ENCODE measurements around the gene HSPE1. TPM values are rescaled to one million over a fixed set of nuclear protein-coding genes. Genes with fewer than 3 reads are reported as not detected.
"Not testable (repeated sequence)": the region's sequence is repeated elsewhere in the genome, so short reads cannot be mapped to it uniquely, and the experiment has no call there.

Gene HSPE1
- total and polyA plus RNA-seq, 2 donors (not counting 3 experiments of a cell fraction or from before 2014, with no cell fraction given), result 59.8 to 145 TPM

- Histone ChIP-seq H3K4me2 (ENCODE audit: insufficient read depth, low read length) (no peak overlapping the region), H2AFZ (ENCODE audit: low read depth, low read length) (no peak overlapping the region), H3K36me3 (ENCODE audit: control insufficient read depth in 2 of 2, extremely low read depth in 1 of 2, insufficient read depth in 2 of 2, low read length in 2 of 2) (no peaks in the 10 kb centered on the region), H3K79me2 (ENCODE audit: control insufficient read depth, insufficient read depth, low read length) (peaks cover 17% of the 10 kb centered on the region), H3K9me1 (replicated peaks; ENCODE audit: control insufficient read depth, extremely low read depth, insufficient read depth, low read length) (no peaks in the 10 kb centered on the region), H3K9me3 (replicated peaks; ENCODE audit: control insufficient read depth, insufficient read depth, low read length) (no peaks in the 10 kb centered on the region), H4K20me1 (replicated peaks; ENCODE audit: control insufficient read depth, extremely low read depth, insufficient read depth, low read length) (peaks cover 2% of the 10 kb centered on the region), H3K4me3 (replicated peaks in 1 of 3; ENCODE audit: insufficient read depth in 1 of 3, low read depth in 1 of 3, low read length in 3 of 3) (no peak overlapping the region), H3K4me1 (ENCODE audit: control insufficient read depth, extremely low read depth, insufficient read depth, low read length) (peaks cover 18% of the 10 kb centered on the region), H3K27ac (ENCODE audit: insufficient read depth, low read depth, low read length) (no peak overlapping the region), H3K9ac (replicated peaks; ENCODE audit: extremely low read depth, insufficient read depth, low read length) (no peak overlapping the region), H3K27me3 (ENCODE audit: control insufficient read depth in 2 of 2, insufficient read depth in 2 of 2, low read length in 2 of 2) (no peaks in the 10 kb centered on the region)
- dilution Hi-C loops (cut with MboI; ENCODE audit: extremely low pct_ligation_motif_present, low sequenced_read_pairs), result no loop called here
- intact Hi-C loops (cut with micrococcal nuclease), result no loop called here
- ChIA-PET POLR2A (no interaction called here), CTCF (interaction anchor here (0.8 to 1.0 kb wide), 2 partner anchors 13 to 15 kb away, joined by 3 read pairs; partner anchors contain the start of gene SF3B1)
- BruUV-seq (replicated peaks), result no TSS peak
- FAIRE-seq (no peak), DNase-seq (ENCODE audit: low read depth, low spot score) (no peak)
- TF ChIP-seq MAX (IDR thresholded peaks at IDR 0.05; ENCODE audit: insufficient read depth, insufficient read length), result no peak
- TF ChIP-seq EZH2 (IDR thresholded peaks at IDR 0.05; ENCODE audit: borderline replicate concordance, low read depth, low read length, severe bottlenecking), result no peak
- TF ChIP-seq POLR2A (IDR thresholded peaks at IDR 0.05; ENCODE audit: low read depth, low read length), result no peak
- TF ChIP-seq GATA2 (IDR thresholded peaks at IDR 0.05; ENCODE audit: insufficient read depth, insufficient read length, low read depth, low read length), result no peak
- no peak for TF ChIP-seq JUN (IDR thresholded peaks at IDR 0.05; ENCODE audit: borderline replicate concordance, insufficient read depth, insufficient read length, low read depth)
- TF ChIP-seq FOS (IDR thresholded peaks at IDR 0.05; ENCODE audit: borderline replicate concordance, insufficient read depth, low read length), result no peak
- TF ChIP-seq POLR2AphosphoS5 (IDR thresholded peaks at IDR 0.05; ENCODE audit: insufficient read depth, low read depth, low read length), result no peak
- no peak for TF ChIP-seq MYC (IDR thresholded peaks at IDR 0.05; ENCODE audit: low read depth, low read length)
- TF ChIP-seq CTCF (IDR thresholded peaks at IDR 0.05; ENCODE audit: extremely low read depth in 1 of 2, insufficient read depth in 1 of 2, low read depth in 1 of 2, low read length in 2 of 2), result no peak
Measured at GRCh38 chr2:197450465-197450864, 49.7 kb upstream of the HSPE1 start.

GRCh38 chr2:197450935-197451358, 49.2 kb upstream of the HSPE1 start:
- H3K27me3 ChIP-seq (ENCODE audit: control insufficient read depth in 2 of 2, insufficient read depth in 2 of 2, low read length in 2 of 2); H3K27ac ChIP-seq (ENCODE audit: insufficient read depth, low read depth, low read length); H3K9ac ChIP-seq (replicated peaks; ENCODE audit: extremely low read depth, insufficient read depth, low read length); H3K9me1 ChIP-seq (replicated peaks; ENCODE audit: control insufficient read depth, extremely low read depth, insufficient read depth, low read length); H3K4me3 ChIP-seq (replicated peaks in 1 of 3; ENCODE audit: insufficient read depth in 1 of 3, low read depth in 1 of 3, low read length in 3 of 3); H3K4me2 ChIP-seq (ENCODE audit: insufficient read depth, low read length); intact Hi-C loops (cut with micrococcal nuclease); dilution Hi-C loops (cut with MboI; ENCODE audit: extremely low pct_ligation_motif_present, low sequenced_read_pairs); H3K36me3 ChIP-seq (ENCODE audit: control insufficient read depth in 2 of 2, extremely low read depth in 1 of 2, insufficient read depth in 2 of 2, low read length in 2 of 2); H4K20me1 ChIP-seq (replicated peaks; ENCODE audit: control insufficient read depth, extremely low read depth, insufficient read depth, low read length); DNase-seq (ENCODE audit: low read depth, low spot score); FAIRE-seq; BruUV-seq (replicated peaks); H2AFZ ChIP-seq (ENCODE audit: low read depth, low read length); H3K9me3 ChIP-seq (replicated peaks; ENCODE audit: control insufficient read depth, insufficient read depth, low read length): not testable (repeated sequence)
- ChIA-PET POLR2A (interaction anchor here (1.3 kb wide), 1 partner anchor 8 kb away, joined by 3 read pairs; no protein-coding TSS in a partner anchor), CTCF (interaction anchor here (0.8 to 1.0 kb wide), 2 partner anchors 13 to 16 kb away, joined by 3 read pairs; partner anchors contain the start of gene SF3B1)
- Histone ChIP-seq H3K4me1 (ENCODE audit: control insufficient read depth, extremely low read depth, insufficient read depth, low read length) (peaks cover 14% of the 10 kb centered on the region), H3K79me2 (ENCODE audit: control insufficient read depth, insufficient read depth, low read length) (peaks cover 22% of the 10 kb centered on the region)
